Neural crest cell (in vitro differentiated cells): ENCODE data around the gene GOLGA8G. TPM values are rescaled to one million over a fixed set of nuclear protein-coding genes. Genes with fewer than 3 reads are reported as not detected.
"Not testable (repeated sequence)": the region's sequence is repeated elsewhere in the genome, so short reads cannot be mapped to it uniquely, and the experiment has no call there.

Experiments used
- DNase-seq: peaks from one replicate; pipeline ENCODE4 v3.0.0; 2021; ENCODE audit warnings: low read depth, mixed read lengths, low spot score
- H3K27ac Mint-ChIP-seq: one replicate; pipeline ENCODE4 v1.8.0; 2021; ENCODE audit warnings: mild to moderate bottlenecking, mixed read lengths; ENCODE audit not compliant: unreplicated experiment
- H3K27me3 Mint-ChIP-seq: 2 replicates; pipeline ENCODE4 v1.8.0; 2021; ENCODE audit warnings: low read depth, mild to moderate bottlenecking, mixed read lengths
- H3K36me3 Mint-ChIP-seq: 2 replicates; pipeline ENCODE4 v1.8.0; 2021; ENCODE audit warnings: low read depth, mild to moderate bottlenecking, mixed read lengths
- H3K4me1 Mint-ChIP-seq: 2 replicates; pipeline ENCODE4 v1.8.0; 2021; ENCODE audit warnings: mixed read lengths
- H3K4me3 Mint-ChIP-seq: one replicate; pipeline ENCODE4 v1.8.0; 2021; ENCODE audit warnings: mild to moderate bottlenecking, mixed read lengths
- H3K9me3 Mint-ChIP-seq: 2 replicates; pipeline ENCODE4 v1.8.0; 2021; ENCODE audit warnings: mixed read lengths
- long read RNA-seq: library from polyadenylated mRNA; unstranded; transcript quantifications from one replicate; pipeline ENCODE4 v2.0.0, GENCODE V29; 2020
- microRNA-seq: library from miRNA; unstranded; fragments of <30 nt; microRNA quantifications from one replicate; pipeline ENCODE4, GENCODE V29; 2020
- total RNA-seq: library from RNA; stranded (reverse); gene quantifications from 2 replicates; pipeline ENCODE4 v1.2.1, GENCODE V29; 2021

Gene GOLGA8G
- total RNA-seq = not detected in 2 replicates
- long read RNA-seq = 0 reads

GRCh38 chr15:28532954-28533353, at the start of gene GOLGA8G:
Gene GOLGA8G, minus strand, starts transcription at chr15:28532971. Its CDS starts 62 bp downstream, at chr15:28532909.
- DNase-seq, H3K4me3 Mint-ChIP-seq, H3K36me3 Mint-ChIP-seq, H3K9me3 Mint-ChIP-seq, H3K27me3 Mint-ChIP-seq, H3K27ac Mint-ChIP-seq, H3K4me1 Mint-ChIP-seq: not testable (repeated sequence)

DNA sequence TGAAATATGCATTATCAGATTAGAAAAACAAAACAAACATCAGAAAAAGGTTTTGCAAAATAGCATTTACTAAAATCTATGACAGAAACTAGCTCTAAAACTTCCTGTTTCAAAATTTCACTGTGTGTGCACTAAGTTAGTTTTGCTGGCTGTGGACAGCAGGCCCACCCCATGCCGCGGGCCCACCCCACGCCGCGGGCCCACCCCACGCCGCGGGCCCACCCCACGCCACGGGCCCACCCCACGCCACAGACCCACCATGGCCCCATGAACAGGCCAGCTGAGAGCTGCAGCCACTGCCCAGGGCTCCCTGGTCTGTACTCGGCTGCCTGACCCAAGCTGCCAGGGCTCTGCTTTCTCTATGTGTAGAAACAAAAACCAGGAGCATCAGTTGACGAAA, 40.6 kb upstream of the GOLGA8G start:
- not testable (repeated sequence) for H3K27me3 Mint-ChIP-seq, H3K36me3 Mint-ChIP-seq, H3K4me3 Mint-ChIP-seq

DNA sequence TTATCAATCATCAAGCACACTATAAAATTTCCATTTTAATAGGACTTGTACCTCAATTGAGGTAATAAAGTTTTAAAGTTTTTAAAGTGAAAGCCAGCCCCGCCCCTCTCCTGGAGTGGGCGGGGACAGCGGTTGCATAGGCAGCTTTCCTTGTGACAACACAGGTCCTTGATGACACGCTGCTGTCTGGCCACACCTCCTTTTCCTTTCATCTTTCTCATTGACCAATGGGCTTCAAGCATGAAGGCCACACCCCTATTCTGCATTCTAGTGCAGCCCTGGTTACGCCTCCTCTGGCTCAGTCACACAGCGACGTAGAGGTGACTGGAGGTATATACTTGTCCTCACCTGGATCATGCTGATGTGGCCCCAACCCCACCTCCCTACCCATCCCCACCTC, 20.5 kb upstream of the GOLGA8G start, which contains the start of gene GOLGA6L25:
GOLGA6L25 (plus strand) TSS at position 301 of the 400 bp plus-strand sequence; CDS start at position 362, 61 bp downstream.
- not testable (repeated sequence) for H3K9me3 Mint-ChIP-seq, H3K27me3 Mint-ChIP-seq

More for the DNA sequence above, 40.6 kb upstream of the GOLGA8G start:
- not testable (repeated sequence) for H3K4me1 Mint-ChIP-seq, DNase-seq, H3K9me3 Mint-ChIP-seq, H3K27ac Mint-ChIP-seq

GRCh38 chr15:28515208-28515607, 17.6 kb downstream of the GOLGA8G start:
- not testable (repeated sequence) for H3K4me1 Mint-ChIP-seq, H3K27me3 Mint-ChIP-seq, H3K9me3 Mint-ChIP-seq, H3K36me3 Mint-ChIP-seq, DNase-seq, H3K4me3 Mint-ChIP-seq, H3K27ac Mint-ChIP-seq

More for the DNA sequence above, 20.5 kb upstream of the GOLGA8G start, which contains the start of gene GOLGA6L25:
- H3K27ac Mint-ChIP-seq, DNase-seq, H3K36me3 Mint-ChIP-seq, H3K4me3 Mint-ChIP-seq, H3K4me1 Mint-ChIP-seq: not testable (repeated sequence)

- not testable (repeated sequence) for DNase-seq, H3K27ac Mint-ChIP-seq, H3K27me3 Mint-ChIP-seq, H3K4me3 Mint-ChIP-seq, H3K4me1 Mint-ChIP-seq, H3K9me3 Mint-ChIP-seq, H3K36me3 Mint-ChIP-seq
Measured at GRCh38 chr15:28514128-28514527, 18.6 kb downstream of the GOLGA8G start.

- not testable (repeated sequence) for H3K36me3 Mint-ChIP-seq, H3K27ac Mint-ChIP-seq, DNase-seq, H3K27me3 Mint-ChIP-seq, H3K9me3 Mint-ChIP-seq, H3K4me3 Mint-ChIP-seq, H3K4me1 Mint-ChIP-seq
Measured at GRCh38 chr15:28508217-28508889, 24.4 kb downstream of the GOLGA8G start.

- not testable (repeated sequence) for H3K27me3 Mint-ChIP-seq, H3K9me3 Mint-ChIP-seq, H3K4me3 Mint-ChIP-seq, H3K36me3 Mint-ChIP-seq, H3K27ac Mint-ChIP-seq, H3K4me1 Mint-ChIP-seq, DNase-seq
Measured at GRCh38 chr15:28481340-28481739, 51.4 kb downstream of the GOLGA8G start.

Small RNAs within 50 kb of the gene (microRNA-seq; reads per million reads assigned to microRNA genes)
- not detected for gene MIR4509-3

Other genes with a start within 250 kb of the GOLGA8G start
- gene HERC2, start 210.8 kb downstream of the GOLGA8G start, total RNA-seq = 83.6 and 87.7 TPM in 2 replicates
- gene GOLGA6L24, start 174.9 kb downstream of the GOLGA8G start, total RNA-seq = not detected in 2 replicates
- gene GOLGA8F, start 154.3 kb downstream of the GOLGA8G start, total RNA-seq = not detected in 2 replicates
- not detected in 2 replicates for gene GOLGA6L25, start 20.6 kb upstream of the GOLGA8G start, total RNA-seq
- 0.40 and 0.82 TPM in 2 replicates for gene GOLGA8M, start 179.4 kb upstream of the GOLGA8G start, total RNA-seq